WTC11 (cell line): ENCODE results near the gene NXPE3.

Experiments
- NFYB ChIP-seq: sonication (generic); formaldehyde crosslinking; conservative IDR thresholded peaks from 2 replicates; pipeline ENCODE4 v1.8.0; 2022; ENCODE audit warnings: low read depth, missing genetic modification reagents
- SP1 ChIP-seq: sonication (generic); formaldehyde crosslinking; conservative IDR thresholded peaks from 2 replicates; pipeline ENCODE4 v1.8.1; 2022; ENCODE audit warnings: missing genetic modification reagents
- TP53 ChIP-seq: sonication (generic); formaldehyde crosslinking; IDR thresholded peaks from 2 replicates; pipeline ENCODE4 v1.8.1; 2023; ENCODE audit warnings: mild to moderate bottlenecking, missing genetic modification reagents
- TF ChIP-seq, protein P1 (sequence below): sonication (generic); formaldehyde crosslinking; IDR thresholded peaks from 2 replicates; pipeline ENCODE4 v1.8.1; 2022; ENCODE audit warnings: mild to moderate bottlenecking, missing genetic modification reagents, moderate library complexity, borderline replicate concordance
- TF ChIP-seq, protein P2 (sequence below): sonication (generic); formaldehyde crosslinking; IDR thresholded peaks from 2 replicates; pipeline ENCODE4 v1.8.0; 2022; ENCODE audit warnings: mild to moderate bottlenecking, missing genetic modification reagents
- TF ChIP-seq, protein P3 (sequence below): fragments of 200-600 bp; IDR thresholded peaks from 2 replicates; pipeline ENCODE4 v1.8.0; 2022; ENCODE audit warnings: antibody characterized with exemption
- TF ChIP-seq, protein P4 (sequence below): sonication (generic); formaldehyde crosslinking; IDR thresholded peaks from 2 replicates; pipeline ENCODE4 v1.8.1; 2022; ENCODE audit warnings: missing genetic modification reagents, borderline replicate concordance
- TF ChIP-seq, protein P5 (sequence below): sonication (generic); formaldehyde crosslinking; IDR thresholded peaks from 2 replicates; pipeline ENCODE4 v1.8.0; 2022; ENCODE audit warnings: missing genetic modification reagents

DNA sequence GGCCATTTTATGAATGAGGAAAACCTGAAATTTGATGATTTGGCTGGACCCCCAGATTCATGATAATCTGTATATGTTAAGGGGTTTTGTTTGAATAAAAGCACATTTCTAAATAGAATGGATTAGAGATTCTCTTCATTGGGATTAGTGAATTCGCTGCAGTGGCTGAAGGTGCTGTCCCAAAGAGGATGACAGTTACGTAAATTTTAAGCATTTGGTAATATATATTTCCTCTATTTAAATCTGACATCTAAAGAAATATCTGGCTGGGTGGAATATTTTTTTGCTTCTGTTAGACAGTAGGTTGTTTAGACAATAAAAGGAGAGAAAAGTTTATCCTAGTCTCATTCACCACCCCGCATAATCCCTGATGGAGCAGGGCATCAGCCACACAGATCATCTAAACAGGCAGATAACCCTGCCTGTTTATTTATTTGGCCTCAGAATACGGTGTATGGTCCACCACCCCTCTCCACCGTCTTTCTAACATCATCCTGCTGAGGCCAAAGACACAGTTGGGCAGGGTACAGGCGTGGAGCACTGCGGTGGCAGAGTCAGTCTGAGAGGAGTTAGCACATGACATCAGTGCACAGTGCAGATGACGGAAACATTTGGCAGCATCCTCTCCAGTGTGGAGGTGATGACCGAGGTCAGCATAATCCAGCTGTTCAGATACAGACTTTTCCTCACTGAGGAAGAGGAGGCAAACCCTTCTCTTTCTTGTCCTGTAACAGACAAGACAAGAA, 49.9 kb downstream of the NXPE3 start:
- TF ChIP-seq, protein P1, sequence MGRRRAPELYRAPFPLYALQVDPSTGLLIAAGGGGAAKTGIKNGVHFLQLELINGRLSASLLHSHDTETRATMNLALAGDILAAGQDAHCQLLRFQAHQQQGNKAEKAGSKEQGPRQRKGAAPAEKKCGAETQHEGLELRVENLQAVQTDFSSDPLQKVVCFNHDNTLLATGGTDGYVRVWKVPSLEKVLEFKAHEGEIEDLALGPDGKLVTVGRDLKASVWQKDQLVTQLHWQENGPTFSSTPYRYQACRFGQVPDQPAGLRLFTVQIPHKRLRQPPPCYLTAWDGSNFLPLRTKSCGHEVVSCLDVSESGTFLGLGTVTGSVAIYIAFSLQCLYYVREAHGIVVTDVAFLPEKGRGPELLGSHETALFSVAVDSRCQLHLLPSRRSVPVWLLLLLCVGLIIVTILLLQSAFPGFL (CRISPR knock-in tag), result no peak
- TF ChIP-seq, protein P2, sequence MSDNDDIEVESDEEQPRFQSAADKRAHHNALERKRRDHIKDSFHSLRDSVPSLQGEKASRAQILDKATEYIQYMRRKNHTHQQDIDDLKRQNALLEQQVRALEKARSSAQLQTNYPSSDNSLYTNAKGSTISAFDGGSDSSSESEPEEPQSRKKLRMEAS, result no peak
- TF ChIP-seq, protein P3, sequence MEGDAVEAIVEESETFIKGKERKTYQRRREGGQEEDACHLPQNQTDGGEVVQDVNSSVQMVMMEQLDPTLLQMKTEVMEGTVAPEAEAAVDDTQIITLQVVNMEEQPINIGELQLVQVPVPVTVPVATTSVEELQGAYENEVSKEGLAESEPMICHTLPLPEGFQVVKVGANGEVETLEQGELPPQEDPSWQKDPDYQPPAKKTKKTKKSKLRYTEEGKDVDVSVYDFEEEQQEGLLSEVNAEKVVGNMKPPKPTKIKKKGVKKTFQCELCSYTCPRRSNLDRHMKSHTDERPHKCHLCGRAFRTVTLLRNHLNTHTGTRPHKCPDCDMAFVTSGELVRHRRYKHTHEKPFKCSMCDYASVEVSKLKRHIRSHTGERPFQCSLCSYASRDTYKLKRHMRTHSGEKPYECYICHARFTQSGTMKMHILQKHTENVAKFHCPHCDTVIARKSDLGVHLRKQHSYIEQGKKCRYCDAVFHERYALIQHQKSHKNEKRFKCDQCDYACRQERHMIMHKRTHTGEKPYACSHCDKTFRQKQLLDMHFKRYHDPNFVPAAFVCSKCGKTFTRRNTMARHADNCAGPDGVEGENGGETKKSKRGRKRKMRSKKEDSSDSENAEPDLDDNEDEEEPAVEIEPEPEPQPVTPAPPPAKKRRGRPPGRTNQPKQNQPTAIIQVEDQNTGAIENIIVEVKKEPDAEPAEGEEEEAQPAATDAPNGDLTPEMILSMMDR, result no peak
- TF ChIP-seq NFYB (CRISPR knock-in tag) (no peak), TP53 (no peak), SP1 (CRISPR knock-in tag) (no peak)
- TF ChIP-seq, protein P4, sequence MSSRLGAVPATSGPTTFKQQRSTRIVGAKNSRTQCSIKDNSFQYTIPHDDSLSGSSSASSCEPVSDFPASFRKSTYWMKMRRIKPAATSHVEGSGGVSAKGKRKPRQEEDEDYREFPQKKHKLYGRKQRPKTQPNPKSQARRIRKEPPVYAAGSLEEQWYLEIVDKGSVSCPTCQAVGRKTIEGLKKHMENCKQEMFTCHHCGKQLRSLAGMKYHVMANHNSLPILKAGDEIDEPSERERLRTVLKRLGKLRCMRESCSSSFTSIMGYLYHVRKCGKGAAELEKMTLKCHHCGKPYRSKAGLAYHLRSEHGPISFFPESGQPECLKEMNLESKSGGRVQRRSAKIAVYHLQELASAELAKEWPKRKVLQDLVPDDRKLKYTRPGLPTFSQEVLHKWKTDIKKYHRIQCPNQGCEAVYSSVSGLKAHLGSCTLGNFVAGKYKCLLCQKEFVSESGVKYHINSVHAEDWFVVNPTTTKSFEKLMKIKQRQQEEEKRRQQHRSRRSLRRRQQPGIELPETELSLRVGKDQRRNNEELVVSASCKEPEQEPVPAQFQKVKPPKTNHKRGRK, result no peak
- TF ChIP-seq, protein P5, sequence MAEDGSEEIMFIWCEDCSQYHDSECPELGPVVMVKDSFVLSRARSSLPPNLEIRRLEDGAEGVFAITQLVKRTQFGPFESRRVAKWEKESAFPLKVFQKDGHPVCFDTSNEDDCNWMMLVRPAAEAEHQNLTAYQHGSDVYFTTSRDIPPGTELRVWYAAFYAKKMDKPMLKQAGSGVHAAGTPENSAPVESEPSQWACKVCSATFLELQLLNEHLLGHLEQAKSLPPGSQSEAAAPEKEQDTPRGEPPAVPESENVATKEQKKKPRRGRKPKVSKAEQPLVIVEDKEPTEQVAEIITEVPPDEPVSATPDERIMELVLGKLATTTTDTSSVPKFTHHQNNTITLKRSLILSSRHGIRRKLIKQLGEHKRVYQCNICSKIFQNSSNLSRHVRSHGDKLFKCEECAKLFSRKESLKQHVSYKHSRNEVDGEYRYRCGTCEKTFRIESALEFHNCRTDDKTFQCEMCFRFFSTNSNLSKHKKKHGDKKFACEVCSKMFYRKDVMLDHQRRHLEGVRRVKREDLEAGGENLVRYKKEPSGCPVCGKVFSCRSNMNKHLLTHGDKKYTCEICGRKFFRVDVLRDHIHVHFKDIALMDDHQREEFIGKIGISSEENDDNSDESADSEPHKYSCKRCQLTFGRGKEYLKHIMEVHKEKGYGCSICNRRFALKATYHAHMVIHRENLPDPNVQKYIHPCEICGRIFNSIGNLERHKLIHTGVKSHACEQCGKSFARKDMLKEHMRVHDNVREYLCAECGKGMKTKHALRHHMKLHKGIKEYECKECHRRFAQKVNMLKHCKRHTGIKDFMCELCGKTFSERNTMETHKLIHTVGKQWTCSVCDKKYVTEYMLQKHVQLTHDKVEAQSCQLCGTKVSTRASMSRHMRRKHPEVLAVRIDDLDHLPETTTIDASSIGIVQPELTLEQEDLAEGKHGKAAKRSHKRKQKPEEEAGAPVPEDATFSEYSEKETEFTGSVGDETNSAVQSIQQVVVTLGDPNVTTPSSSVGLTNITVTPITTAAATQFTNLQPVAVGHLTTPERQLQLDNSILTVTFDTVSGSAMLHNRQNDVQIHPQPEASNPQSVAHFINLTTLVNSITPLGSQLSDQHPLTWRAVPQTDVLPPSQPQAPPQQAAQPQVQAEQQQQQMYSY (CRISPR knock-in tag), result no peak
